Measurements from ENCODE around the gene HAUS6. TPM values are rescaled to one million over a fixed set of nuclear protein-coding genes. Genes with fewer than 3 reads are reported as not detected.
A peak's percentile ranks its signal among the peaks of the same experiment; 100 is the strongest.
"Not testable (repeated sequence)": the region's sequence is repeated elsewhere in the genome, so short reads cannot be mapped to it uniquely, and the experiment has no call there.

HAUS6 gene
- total RNA-seq, 1 donor from 2014 or later: 32.2 TPM

DNA sequence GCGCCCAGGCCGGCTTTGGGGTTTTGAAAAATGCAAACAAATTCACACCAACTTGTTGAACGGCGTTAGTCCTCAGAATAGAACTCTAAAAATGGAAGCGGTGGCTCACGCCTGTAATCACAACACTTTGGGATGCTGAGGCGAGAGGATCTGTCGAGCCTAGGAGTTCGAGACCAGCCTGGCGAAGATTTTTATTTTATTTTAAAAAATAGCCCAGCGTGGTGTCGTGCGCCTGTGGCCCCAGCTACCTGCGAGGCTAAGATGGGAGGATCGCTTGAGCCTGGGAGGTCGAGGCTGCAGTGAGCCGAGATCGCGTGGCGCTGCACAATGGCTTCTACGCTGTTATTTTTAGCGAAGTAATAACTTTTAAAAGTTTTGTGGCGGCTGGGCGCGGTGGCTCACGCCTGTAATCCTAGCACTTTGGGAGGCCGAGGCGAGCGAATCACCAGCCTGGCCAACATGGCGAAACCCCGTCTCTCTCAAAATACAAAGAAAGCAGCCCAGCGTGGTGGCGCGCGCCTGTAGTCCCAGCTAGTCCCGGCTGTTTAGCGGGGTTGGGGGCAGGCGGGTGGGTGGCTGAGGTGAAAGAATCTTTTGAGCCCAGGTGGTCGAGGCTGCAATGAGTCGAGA, 25.3 kb upstream of the HAUS6 start:
- peak overlapping the region; percentile 90 for H3K4me3 Mint-ChIP-seq
- peaks cover 46% of the 10 kb centered on the region for H3K4me1 Mint-ChIP-seq
- intact Hi-C loops (cut with micrococcal nuclease): loop anchor here (1.0 to 2.0 kb wide), 7 partner anchors 26 to 252 kb away; partner anchors contain the start of genes DENND4C, HAUS6, RPS6 and RRAGA
- no peaks in the 10 kb centered on the region for H3K27me3 Mint-ChIP-seq
- DNase-seq: peak; percentile 80
- no peaks in the 10 kb centered on the region for H3K9me3 Mint-ChIP-seq
- peaks cover 25% of the 10 kb centered on the region for H3K36me3 Mint-ChIP-seq (ENCODE audit: low read depth)
- H3K27ac Mint-ChIP-seq: peak overlapping the region; percentile 95

DNA sequence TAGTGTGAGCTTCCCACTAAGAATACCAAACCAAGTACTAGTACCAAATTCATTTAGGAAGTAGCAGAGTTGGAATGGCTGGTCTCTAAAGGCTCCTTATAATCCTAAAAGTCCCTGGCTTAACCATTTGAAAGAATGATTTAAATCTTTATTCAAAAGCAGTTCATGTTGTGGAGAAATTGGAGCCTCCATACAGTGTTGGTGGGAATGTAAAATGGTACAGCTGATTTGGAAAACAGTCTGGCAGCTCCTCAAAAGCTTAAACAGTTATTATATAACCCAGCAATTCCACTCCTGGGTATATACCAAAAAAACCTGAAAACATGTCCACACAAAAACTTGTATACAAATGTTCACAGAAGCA, 21.7 kb upstream of the HAUS6 start:
- H3K4me1 Mint-ChIP-seq: peaks cover 47% of the 10 kb centered on the region
- intact Hi-C loops (cut with micrococcal nuclease): no loop called here
- H3K27me3 Mint-ChIP-seq: no peaks in the 10 kb centered on the region
- DNase-seq: no peak
- peak overlapping the region; percentile 90 for H3K4me3 Mint-ChIP-seq
- peak overlapping the region; percentile 60 for H3K27ac Mint-ChIP-seq
- H3K9me3 Mint-ChIP-seq: no peaks in the 10 kb centered on the region
- H3K36me3 Mint-ChIP-seq (ENCODE audit: low read depth): peaks cover 56% of the 10 kb centered on the region

DNA sequence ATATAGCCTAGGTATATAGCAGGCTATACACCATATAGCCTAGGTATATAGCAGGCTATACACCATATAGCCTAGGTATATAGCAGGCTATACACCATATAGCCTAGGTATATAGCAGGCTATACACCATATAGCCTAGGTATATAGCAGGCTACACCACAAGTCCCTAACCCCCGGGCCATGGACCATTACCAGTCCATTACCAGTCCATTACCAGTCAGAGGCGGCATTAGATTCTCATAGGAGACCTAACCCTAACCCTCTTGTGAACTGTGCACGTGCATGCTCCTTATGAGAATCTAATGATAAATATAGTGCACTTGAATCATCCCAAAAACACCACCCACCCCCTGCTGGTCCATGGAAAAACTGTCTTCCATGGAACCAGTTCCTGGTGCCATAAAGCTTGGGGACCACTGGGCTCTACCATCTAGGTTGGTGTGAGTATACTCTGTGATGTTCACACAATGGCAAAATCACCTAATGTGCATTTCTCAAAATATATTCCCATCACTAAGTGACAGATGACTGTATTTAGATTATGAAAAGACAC, 19.9 kb upstream of the HAUS6 start:
- Mint-ChIP-seq H3K4me1 (peaks cover 40% of the 10 kb centered on the region), H3K27me3 (no peaks in the 10 kb centered on the region), H3K27ac (peak overlapping the region; percentile 29), H3K36me3 (ENCODE audit: low read depth) (peaks cover 73% of the 10 kb centered on the region), H3K9me3 (no peaks in the 10 kb centered on the region), H3K4me3 (no peak overlapping the region)
- intact Hi-C loops (cut with micrococcal nuclease): no loop called here
- no peak for DNase-seq

DNA sequence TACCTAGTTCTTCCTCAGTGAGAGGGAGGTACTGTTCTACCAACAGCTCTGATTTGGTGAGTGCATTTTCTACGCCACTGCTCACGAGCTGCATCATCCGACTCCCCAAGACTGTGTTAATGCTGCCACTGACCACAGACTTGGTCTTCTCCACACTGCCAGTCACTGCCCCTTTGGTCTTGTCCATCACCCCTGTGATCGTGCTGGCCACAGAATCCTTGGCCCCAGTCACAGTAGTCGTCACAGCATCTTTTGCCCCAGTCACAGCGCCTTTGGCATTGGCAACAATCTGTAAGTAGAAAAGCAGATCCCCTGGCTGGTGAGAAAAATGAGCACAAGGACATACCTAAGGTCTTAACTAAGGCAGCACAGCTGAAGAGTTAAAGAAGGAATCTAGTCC, 18.2 kb upstream of the HAUS6 start:
- Mint-ChIP-seq H3K27me3 (no peaks in the 10 kb centered on the region), H3K36me3 (ENCODE audit: low read depth) (peaks cover 83% of the 10 kb centered on the region), H3K9me3 (no peaks in the 10 kb centered on the region), H3K27ac (no peak overlapping the region), H3K4me1 (peaks cover 34% of the 10 kb centered on the region), H3K4me3 (no peak overlapping the region)
- intact Hi-C loops (cut with micrococcal nuclease): no loop called here
- DNase-seq: no peak

DNA sequence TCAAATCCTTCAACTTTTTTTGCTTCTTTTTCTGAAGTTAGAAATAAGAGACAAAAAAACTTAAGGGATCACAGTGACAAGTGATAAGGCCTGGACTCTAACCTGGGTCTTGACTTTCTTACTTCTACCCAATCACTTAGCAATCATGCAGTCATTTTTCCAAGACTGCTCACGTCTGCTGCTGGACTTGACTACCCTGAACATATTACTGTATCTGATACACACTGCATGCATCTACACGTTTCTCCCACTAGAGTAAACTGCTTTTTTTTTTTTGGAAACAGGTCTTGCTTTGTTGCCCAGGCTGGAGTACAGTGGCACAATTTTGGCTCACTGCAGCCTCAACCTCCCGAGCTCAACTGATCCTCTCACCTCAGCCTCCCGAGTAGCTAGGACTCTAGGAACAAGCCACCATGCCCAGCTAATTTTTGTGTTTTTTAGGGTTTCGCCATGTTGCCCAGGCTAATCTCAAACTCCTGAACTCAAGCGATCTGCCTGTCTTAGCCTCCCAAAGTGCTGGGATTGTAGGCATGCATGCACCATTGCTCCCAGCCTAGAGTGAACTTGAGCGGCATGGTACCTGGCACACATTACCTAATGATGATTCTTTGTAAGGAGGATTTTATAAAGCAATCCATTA, 17.2 kb upstream of the HAUS6 start:
- Mint-ChIP-seq H3K36me3 (ENCODE audit: low read depth) (peaks cover 80% of the 10 kb centered on the region), H3K4me1 (peaks cover 25% of the 10 kb centered on the region), H3K27ac (no peak overlapping the region), H3K9me3 (no peaks in the 10 kb centered on the region), H3K4me3 (no peak overlapping the region), H3K27me3 (no peaks in the 10 kb centered on the region)
- intact Hi-C loops (cut with micrococcal nuclease): no loop called here
- no peak for DNase-seq

DNA sequence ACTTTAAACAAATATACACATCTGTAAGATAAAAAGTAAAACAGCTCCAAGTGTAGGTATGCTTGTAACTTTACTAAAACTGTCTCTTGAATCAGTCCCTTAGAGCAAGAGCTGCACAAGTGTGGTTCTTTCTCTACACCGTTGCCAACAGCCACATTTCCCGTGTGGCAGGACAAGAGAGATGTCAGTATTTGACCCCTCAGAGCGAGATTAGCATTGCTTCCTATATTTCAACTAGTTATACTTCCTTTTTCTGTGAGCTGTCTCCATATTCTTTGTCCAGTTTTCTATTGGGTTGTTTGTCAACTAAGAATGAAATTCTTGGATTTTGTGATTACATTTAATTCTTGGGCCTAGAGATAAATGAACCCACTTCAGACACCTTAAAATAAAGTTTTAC, 16.5 kb upstream of the HAUS6 start:
- DNase-seq: no peak
- Mint-ChIP-seq H3K4me1 (peaks cover 18% of the 10 kb centered on the region), H3K4me3 (no peak overlapping the region), H3K9me3 (no peaks in the 10 kb centered on the region), H3K36me3 (ENCODE audit: low read depth) (peaks cover 81% of the 10 kb centered on the region), H3K27ac (no peak overlapping the region), H3K27me3 (no peaks in the 10 kb centered on the region)
- intact Hi-C loops (cut with micrococcal nuclease): no loop called here

DNA sequence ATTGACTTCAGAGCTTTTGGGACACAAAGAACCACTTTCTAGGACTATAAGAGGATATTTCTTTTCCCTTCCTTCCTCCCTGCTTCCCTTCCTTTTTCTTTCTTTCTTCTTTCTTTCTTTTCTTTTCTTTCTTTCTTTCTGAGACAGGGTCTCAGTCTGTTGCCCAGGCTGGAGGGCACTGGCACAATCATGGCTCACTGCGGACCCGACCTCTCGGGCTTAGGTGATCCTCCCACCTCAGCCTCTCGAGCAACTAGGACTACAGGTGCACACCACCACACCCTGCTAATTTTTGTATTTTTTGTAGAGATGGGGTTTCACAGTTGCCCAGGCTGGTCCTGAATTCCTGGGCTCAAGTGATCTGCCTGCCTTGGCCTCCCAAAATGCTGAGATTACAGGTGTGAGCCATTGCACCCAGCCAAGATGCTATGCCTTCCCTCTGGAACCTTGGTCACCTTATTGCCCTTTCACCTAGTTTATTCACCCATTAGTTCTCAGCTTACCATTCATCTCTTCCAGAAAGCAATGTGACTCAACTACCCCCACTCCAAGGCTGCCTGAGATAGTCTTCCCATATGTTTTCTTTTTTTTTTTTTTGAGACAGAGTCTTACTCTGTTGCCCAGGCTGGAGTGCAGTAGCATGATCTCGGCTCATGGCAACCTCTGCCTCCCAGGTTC, 14.5 kb upstream of the HAUS6 start:
- Mint-ChIP-seq H3K36me3 (ENCODE audit: low read depth) (peaks cover 68% of the 10 kb centered on the region), H3K27me3 (no peaks in the 10 kb centered on the region), H3K4me3 (no peak overlapping the region), H3K4me1 (peaks cover 4% of the 10 kb centered on the region), H3K27ac (no peak overlapping the region), H3K9me3 (no peaks in the 10 kb centered on the region)
- DNase-seq: no peak
- intact Hi-C loops (cut with micrococcal nuclease): no loop called here

DNA sequence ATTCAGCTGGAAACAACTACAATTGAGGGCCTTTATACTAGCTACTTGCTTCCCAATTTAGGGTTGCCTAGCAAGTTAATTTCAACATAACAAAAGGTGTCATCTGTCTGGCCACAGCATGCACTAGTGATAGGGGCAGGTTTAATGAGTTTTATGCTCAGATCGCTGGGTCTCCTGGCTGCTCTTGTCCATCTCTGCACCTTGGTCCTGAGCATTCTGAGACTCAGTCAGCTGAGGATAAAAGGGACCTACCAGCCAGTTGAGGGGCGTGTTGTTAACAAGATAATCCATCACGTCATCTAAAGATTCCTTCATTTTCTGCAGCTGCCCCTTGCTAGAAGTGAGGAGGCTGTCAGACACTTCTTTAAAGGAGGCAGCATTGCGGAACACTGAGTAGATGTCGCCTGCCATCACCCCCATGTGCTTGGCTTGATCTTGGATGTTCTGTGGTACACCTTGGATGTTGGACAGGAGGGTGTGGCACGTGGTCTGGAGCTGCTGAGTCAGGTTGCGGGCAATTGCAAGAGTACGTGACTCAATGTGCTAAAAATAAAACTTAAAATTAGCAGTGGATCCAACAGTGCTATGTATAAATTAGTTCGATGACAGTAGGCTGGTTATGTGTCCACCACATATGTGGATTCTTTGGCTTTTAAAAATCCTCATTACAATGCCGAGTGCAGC, 13.5 kb upstream of the HAUS6 start:
- intact Hi-C loops (cut with micrococcal nuclease): no loop called here
- H3K27ac Mint-ChIP-seq: peak overlapping the region; percentile 45

DNA sequence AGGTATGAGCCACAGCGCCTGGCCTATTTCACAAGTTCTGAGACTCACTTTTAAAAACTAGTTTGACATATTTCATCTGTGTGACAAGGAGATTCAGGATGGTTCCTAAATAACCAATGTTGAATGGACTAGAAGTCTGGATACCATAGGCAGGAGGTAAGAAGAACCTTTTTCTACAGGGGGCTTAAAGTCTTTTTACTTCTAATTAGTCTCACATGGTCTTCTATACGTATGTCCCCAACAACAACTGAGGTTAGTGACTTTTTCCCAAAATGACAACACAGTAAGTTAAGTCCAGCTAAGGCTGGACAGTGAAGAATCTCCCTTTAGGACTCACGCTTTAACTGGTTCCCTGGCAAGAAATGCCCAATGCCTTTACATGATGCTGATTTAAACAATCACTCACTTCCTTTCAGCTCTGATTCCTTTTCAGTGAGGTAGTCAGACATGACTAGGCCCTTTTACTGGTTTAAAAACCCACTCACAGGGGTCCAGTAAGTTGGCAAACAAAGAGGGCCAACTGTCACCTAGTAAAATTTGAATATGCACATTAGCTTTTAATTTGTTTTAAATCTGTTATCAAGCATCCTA, 12.1 kb upstream of the HAUS6 start:
- intact Hi-C loops (cut with micrococcal nuclease): no loop called here
- peaks cover 47% of the 10 kb centered on the region for H3K36me3 Mint-ChIP-seq (ENCODE audit: low read depth)
- no peaks in the 10 kb centered on the region for H3K9me3 Mint-ChIP-seq
- DNase-seq: no peak
- no peak overlapping the region for H3K4me3 Mint-ChIP-seq
- H3K27me3 Mint-ChIP-seq: no peaks in the 10 kb centered on the region
- H3K4me1 Mint-ChIP-seq: peaks cover under 1% of the 10 kb centered on the region
- no peak overlapping the region for H3K27ac Mint-ChIP-seq

More for the DNA sequence above, 13.5 kb upstream of the HAUS6 start:
- Mint-ChIP-seq H3K4me3 (no peak overlapping the region), H3K4me1 (peaks cover 4% of the 10 kb centered on the region), H3K36me3 (ENCODE audit: low read depth) (peaks cover 60% of the 10 kb centered on the region), H3K9me3 (no peaks in the 10 kb centered on the region), H3K27me3 (no peaks in the 10 kb centered on the region)
- DNase-seq: no peak

DNA sequence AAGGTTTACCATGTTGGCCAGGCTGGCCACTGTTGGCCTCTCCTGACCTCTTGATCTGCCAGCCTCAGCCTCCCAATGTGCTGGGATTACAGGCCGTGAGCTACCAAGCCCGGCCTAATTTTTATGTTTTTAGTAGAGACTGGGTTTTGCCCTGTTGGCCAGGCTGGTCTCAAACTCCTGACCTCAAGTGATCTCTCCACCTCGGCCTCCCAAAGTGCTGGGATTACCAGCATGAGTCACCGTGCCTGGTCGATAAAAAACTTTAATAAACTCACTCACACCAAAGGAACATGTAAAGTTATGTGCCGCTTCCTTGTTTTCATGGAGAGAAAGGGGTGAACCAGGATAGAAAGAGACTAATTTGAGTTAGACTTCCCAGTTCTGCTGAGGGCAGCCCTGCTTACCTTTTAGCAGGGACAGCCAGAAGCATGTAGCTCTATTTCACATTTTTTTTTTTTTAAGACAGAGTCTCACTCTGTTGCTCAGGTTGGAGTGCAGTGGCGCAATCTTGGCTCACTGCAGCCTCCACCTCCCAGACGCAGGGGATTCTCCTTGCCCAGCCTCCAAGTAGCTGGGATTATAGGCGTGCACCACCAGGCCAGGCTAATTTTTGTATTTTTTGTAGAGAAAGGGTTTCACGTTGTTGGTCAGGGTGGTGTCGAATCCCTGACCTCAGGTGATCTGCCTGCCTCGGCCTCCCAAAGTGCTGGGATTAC, 11.4 kb upstream of the HAUS6 start:
- no peak overlapping the region for H3K4me3 Mint-ChIP-seq
- no peaks in the 10 kb centered on the region for H3K9me3 Mint-ChIP-seq
- H3K36me3 Mint-ChIP-seq (ENCODE audit: low read depth): peaks cover 41% of the 10 kb centered on the region
- no peak for DNase-seq
- intact Hi-C loops (cut with micrococcal nuclease): no loop called here
- no peak overlapping the region for H3K27ac Mint-ChIP-seq
- no peaks in the 10 kb centered on the region for H3K4me1 Mint-ChIP-seq
- H3K27me3 Mint-ChIP-seq: no peaks in the 10 kb centered on the region

DNA sequence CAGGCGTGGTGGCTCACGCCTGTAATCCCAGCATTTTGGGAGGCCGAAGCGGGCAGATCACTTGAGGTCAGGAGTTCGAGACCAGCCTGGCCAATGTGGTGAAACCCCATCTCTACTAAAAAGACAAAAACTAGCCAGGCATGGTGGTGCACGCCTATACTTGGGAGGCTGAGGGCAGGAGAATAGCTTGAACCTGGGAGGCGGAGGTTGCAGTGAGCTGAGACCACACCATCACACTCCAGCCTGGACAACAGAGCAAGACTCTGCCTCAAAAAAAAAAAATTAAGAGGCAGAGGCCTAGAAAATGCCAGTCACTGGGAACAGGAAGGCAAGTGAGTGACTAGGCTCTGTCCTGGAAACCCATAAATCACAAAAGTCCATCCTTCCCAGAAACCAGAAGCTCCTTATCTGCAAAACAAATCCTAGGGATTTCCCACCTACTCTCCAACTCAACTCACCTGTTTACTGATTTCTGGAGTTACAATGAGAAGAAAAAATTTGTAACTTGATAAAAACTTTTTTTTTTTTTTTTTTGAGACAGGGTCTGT, 10.4 kb upstream of the HAUS6 start:
- intact Hi-C loops (cut with micrococcal nuclease); H3K4me1 Mint-ChIP-seq; H3K4me3 Mint-ChIP-seq; H3K9me3 Mint-ChIP-seq; H3K27me3 Mint-ChIP-seq; H3K27ac Mint-ChIP-seq; DNase-seq: not testable (repeated sequence)
- H3K36me3 Mint-ChIP-seq (ENCODE audit: low read depth): peaks cover 32% of the 10 kb centered on the region

DNA sequence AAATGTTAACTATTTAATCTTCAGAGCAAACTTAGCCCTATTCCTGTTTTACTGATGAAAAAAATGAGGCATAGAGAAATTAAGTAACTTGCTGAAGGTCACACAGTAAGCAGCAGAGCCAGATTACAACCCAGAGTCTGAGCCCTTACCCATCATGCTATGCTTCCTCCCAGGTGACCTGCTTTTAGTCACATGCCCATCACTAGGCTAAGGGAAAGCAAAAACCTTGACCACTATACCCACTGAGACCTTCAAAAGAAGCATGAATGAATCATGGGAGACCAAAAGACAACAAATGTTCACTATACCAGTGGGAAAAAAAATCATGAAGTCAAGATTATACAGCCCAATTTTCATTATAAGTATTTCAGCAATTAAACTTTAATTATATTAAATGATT, 5.3 kb upstream of the HAUS6 start:
- no peak overlapping the region for H3K4me3 Mint-ChIP-seq
- H3K4me1 Mint-ChIP-seq: peaks cover 2% of the 10 kb centered on the region
- H3K27me3 Mint-ChIP-seq: no peaks in the 10 kb centered on the region
- no peak overlapping the region for H3K27ac Mint-ChIP-seq
- DNase-seq: no peak
- H3K9me3 Mint-ChIP-seq: no peaks in the 10 kb centered on the region
- no peaks in the 10 kb centered on the region for H3K36me3 Mint-ChIP-seq (ENCODE audit: low read depth)
- intact Hi-C loops (cut with micrococcal nuclease): no loop called here

Data from activated CD4-positive, alpha-beta T cell treated with anti-CD3 and anti-CD28 coated beads, Interleukin-2, amount 10 ng/mL, durations not matched to agents 24 days and 14 days (primary cell).